ENCODE measurements around the gene GALNT12. TPM values are rescaled to one million over a fixed set of nuclear protein-coding genes. Genes with fewer than 3 reads are reported as not detected.

Gene GALNT12
- total and polyA plus RNA-seq, 2 donors, result 12.6 to 13.0 TPM

DNA sequence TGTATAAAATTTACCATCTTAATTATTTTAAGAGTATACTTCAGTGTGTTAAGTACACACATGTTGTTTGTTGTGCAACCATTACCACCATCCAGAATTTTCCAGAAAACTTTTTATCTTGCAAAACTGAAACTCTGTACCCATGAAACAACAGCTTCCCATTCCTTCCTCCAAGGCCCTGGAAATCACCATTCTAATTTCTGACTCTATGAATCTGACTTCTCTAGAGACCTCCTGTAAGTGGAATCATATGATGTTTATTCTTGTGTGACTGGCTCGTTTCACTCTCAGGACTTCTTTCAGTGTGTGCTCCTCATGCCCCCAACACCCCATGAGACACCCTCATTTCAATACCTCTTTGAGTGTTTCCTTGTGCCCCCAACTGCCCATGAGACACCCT, 75.8 kb downstream of the GALNT12 start:
- 85% methylated on average over 1 of the region's 1 CpG for WGBS
- Histone ChIP-seq H3K4me1 (ENCODE audit: insufficient read depth) (no peaks in the 10 kb centered on the region), H3K27ac (ENCODE audit: low read depth) (no peak overlapping the region), H3K36me3 (ENCODE audit: insufficient read depth) (no peaks in the 10 kb centered on the region), H3K4me3 (ENCODE audit: low read depth, low read length) (no peak overlapping the region)
- DNase-seq (ENCODE audit: extremely low spot score), result no peak

DNA sequence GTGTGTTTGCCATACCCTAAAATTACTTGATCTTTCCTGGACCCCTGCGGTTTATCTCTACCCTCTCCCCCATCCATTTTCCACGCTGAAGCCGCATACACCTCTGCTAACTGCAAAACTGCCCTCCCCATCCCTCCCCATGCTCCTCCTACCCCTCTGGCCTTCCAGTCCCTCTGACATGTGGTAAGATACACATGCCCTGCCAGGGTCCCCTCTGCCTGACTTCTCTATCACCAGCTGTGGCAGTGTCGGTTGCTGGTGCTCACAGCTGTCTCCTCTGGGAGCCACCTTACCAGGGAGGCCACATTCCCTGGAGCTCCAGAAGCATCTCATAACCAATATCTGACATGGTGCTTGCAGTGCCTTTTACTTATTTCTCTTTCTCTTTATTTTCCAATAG, 77.4 kb downstream of the GALNT12 start:
- Histone ChIP-seq H3K36me3 (ENCODE audit: insufficient read depth) (no peaks in the 10 kb centered on the region), H3K4me1 (ENCODE audit: insufficient read depth) (no peaks in the 10 kb centered on the region), H3K27ac (ENCODE audit: low read depth) (no peak overlapping the region), H3K4me3 (ENCODE audit: low read depth, low read length) (no peak overlapping the region)
- no peak for DNase-seq (ENCODE audit: extremely low spot score)
- WGBS, result 94% methylated on average over 4 of the region's 4 CpGs

DNA sequence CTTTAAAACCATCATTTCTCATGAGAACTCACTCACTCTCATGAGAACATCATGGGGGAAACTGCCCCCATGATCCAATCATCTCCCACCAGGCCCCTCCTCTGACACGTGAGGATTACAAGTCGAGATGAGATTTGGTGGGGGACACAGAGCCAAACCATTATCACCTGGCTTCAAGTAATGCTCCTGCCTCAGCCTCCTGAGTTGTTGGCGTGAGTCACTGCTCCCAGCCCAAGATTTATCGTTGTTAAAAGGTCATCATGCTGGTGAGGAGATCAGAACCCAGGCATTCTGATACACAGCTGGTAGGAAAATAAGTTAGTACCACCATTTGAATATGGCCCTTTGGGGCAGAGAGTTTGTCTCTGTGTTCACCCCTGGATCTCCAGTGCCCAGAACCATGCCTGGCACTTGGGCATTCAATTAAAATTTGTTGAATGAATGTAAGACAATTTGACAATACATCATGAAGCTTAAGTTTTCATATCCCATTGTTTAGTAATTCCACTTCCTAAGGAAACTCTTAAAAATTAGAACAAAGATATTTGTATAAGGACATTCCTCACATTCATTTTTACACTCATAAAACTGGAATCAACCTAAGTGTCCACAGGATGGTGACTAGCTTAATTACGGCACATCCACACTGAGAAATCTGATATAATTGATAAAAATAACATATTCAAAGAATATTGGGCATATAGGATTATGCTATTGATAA, 78.3 kb downstream of the GALNT12 start:
- no peak for DNase-seq (ENCODE audit: extremely low spot score)
- Histone ChIP-seq H3K4me1 (ENCODE audit: insufficient read depth) (no peaks in the 10 kb centered on the region), H3K4me3 (ENCODE audit: low read depth, low read length) (no peak overlapping the region), H3K27ac (ENCODE audit: low read depth) (no peak overlapping the region), H3K36me3 (ENCODE audit: insufficient read depth) (no peaks in the 10 kb centered on the region)
- 83% methylated on average over 5 of the region's 5 CpGs for WGBS

DNA sequence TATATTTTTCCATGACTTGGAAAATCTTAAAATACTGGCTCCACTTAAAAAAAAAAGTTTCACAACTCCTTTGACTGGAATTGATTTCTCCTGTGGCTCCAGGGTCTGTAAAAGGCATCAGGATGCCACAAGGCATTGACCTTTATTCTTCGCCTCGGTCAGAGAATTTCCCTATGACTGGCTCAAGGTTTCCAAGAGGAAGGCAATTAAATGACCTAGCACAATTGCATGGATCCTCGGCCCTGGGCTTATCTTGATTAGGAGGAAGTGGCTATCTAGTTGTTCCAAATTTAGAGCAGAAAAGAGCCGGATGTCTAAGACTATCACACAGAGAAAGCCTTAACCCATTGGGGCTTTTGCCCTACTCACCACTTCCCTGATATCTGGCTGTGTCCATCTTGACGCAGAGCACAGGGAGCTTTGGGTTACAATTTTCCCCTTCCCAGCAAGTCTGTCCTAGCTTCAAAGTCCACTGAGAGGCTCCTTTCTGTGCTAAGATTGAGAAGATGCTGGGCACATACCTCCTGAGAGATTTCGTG, 79.3 kb downstream of the GALNT12 start:
- WGBS, result 52% methylated on average over 6 of the region's 6 CpGs
- DNase-seq (ENCODE audit: extremely low spot score), result no peak
- Histone ChIP-seq H3K36me3 (ENCODE audit: insufficient read depth) (no peaks in the 10 kb centered on the region), H3K4me1 (ENCODE audit: insufficient read depth) (no peaks in the 10 kb centered on the region), H3K4me3 (ENCODE audit: low read depth, low read length) (no peak overlapping the region), H3K27ac (ENCODE audit: low read depth) (no peak overlapping the region)

DNA sequence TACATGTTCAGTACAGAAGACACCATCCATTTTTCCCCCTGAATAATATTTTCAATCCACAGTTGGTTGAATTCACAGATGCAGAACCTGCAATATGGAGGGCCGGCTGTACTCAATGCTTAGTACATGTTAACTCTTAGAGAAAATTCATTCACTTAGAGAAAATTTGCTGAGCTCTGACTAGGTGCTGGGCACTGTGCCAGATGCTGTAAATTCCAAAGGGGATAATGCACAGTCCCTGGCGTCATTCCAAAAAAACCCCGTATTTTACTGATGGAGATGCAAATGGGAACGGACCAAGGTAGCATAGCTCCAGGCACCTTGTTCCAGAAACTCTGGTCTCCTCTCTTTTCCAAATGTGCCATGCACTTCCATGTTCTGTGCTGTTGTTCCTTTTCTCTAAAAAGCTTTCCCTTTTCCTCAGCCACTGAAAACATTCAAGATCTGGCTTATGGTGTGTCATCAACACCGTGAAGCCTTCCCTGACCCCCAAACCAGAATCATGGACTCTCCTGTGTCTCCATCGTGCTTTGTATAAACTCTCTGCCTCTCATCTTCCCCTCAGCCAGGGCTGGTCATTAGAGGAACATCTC, 80.5 kb downstream of the GALNT12 start:
- H3K27ac ChIP-seq (ENCODE audit: low read depth), result no peak overlapping the region
- no peak for DNase-seq (ENCODE audit: extremely low spot score)
- H3K36me3 ChIP-seq (ENCODE audit: insufficient read depth), result no peaks in the 10 kb centered on the region
- no peak overlapping the region for H3K4me3 ChIP-seq (ENCODE audit: low read depth, low read length)
- 37% methylated on average over 6 of the region's 6 CpGs for WGBS
- no peaks in the 10 kb centered on the region for H3K4me1 ChIP-seq (ENCODE audit: insufficient read depth)

DNA sequence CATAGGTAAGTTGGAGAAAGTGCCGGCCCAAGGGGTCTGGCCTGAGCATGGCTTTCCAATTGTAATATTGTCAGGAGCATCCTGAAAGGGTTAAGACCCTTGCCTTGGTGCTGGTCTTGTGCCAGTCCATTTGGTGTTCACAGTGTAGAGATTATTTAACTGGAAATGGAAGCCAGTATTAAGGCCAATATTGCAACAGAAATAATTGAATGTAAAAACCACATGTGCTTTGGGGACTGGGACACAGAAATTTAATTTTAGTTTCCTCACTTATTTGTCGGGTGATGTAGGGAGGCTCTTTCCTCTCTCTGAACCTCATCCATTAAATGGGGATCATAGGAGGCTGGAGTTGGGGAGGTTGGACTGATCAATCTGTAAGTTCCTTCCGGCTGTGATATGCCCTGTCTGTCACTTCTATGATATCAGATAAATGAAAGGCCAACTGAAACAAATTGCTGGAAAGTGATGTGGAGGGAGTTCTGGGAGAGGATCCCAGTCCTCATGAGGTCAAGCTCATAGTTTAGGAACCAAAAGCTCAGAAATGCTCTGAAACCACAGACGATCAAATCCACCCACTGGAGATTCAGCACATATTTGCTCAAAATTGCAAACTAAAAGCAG, 81.4 kb downstream of the GALNT12 start:
- no peaks in the 10 kb centered on the region for H3K4me1 ChIP-seq (ENCODE audit: insufficient read depth)
- no peak for DNase-seq (ENCODE audit: extremely low spot score)
- H3K4me3 ChIP-seq (ENCODE audit: low read depth, low read length), result no peak overlapping the region
- WGBS, result 70% methylated on average over 4 of the region's 4 CpGs
- no peak overlapping the region for H3K27ac ChIP-seq (ENCODE audit: low read depth)
- no peaks in the 10 kb centered on the region for H3K36me3 ChIP-seq (ENCODE audit: insufficient read depth)

DNA sequence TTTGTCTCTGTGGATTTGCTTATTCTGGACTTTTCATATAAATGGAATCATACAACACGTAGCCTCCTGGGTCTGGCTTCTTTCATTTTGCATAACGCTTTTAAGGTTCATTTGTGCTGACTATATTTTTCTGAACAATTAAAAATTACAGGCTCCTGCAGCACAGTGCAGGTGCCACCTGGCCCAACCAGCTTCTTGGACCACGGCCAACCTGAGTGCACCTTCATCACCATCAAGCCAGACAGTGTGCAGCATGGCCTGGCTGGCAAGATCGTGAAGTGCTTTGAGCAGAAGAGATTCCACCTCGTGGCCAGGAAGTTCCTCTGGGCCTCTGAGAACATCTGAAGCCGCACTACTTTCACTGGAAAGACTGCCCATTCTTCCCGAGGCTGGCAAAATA, 82.8 kb downstream of the GALNT12 start:
- Histone ChIP-seq H3K27ac (ENCODE audit: low read depth) (no peak overlapping the region), H3K4me1 (ENCODE audit: insufficient read depth) (no peaks in the 10 kb centered on the region), H3K36me3 (ENCODE audit: insufficient read depth) (no peaks in the 10 kb centered on the region), H3K4me3 (ENCODE audit: low read depth, low read length) (no peak overlapping the region)
- no peak for DNase-seq (ENCODE audit: extremely low spot score)
- WGBS, result 62% methylated on average over 7 of the region's 7 CpGs

DNA sequence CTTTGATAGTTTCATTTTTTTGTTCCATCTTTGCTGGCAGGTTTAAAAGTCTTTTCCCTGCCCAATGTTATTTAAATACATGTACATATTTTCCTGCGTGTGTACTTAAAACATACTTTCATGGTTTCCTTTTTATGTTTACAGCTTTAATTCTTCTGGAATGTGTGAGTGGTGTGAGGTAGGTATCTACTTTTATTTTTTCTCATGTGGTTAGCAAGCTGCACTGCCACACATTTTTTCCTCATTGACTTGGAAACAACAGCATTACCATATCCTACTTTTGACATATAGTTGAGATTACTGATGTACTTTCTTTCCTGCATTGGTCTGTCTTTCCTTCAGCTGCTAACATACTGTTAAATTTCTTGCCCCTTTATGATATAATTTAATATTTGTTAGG, 84.8 kb downstream of the GALNT12 start:
- no peak overlapping the region for H3K27ac ChIP-seq (ENCODE audit: low read depth)
- H3K4me1 ChIP-seq (ENCODE audit: insufficient read depth), result no peaks in the 10 kb centered on the region
- 73% methylated on average over 1 of the region's 1 CpG for WGBS
- no peak for DNase-seq (ENCODE audit: extremely low spot score)
- no peaks in the 10 kb centered on the region for H3K36me3 ChIP-seq (ENCODE audit: insufficient read depth)
- H3K4me3 ChIP-seq (ENCODE audit: low read depth, low read length), result no peak overlapping the region

DNA sequence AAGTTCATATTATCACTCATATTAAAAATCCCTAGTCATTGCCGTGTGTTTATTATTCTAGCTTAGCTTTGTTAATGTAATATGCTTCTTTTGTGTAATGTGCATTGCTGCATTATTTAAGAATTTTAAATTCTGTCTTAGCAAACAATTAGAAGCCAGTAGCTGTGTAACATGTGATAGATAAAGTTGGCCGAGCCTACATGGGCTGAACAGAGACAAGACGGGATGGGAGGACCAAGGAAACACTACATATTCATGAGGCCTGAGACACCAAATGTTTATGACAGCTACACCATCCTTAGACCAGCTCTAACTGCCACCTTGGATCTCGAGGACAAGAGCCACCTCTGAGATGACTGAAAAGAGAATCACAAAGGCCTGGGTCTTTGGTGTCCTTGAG, 85.2 kb downstream of the GALNT12 start:
- Histone ChIP-seq H3K4me1 (ENCODE audit: insufficient read depth) (no peaks in the 10 kb centered on the region), H3K27ac (ENCODE audit: low read depth) (no peak overlapping the region), H3K36me3 (ENCODE audit: insufficient read depth) (no peaks in the 10 kb centered on the region), H3K4me3 (ENCODE audit: low read depth, low read length) (no peak overlapping the region)
- 83% methylated on average over 4 of the region's 4 CpGs for WGBS
- no peak for DNase-seq (ENCODE audit: extremely low spot score)

DNA sequence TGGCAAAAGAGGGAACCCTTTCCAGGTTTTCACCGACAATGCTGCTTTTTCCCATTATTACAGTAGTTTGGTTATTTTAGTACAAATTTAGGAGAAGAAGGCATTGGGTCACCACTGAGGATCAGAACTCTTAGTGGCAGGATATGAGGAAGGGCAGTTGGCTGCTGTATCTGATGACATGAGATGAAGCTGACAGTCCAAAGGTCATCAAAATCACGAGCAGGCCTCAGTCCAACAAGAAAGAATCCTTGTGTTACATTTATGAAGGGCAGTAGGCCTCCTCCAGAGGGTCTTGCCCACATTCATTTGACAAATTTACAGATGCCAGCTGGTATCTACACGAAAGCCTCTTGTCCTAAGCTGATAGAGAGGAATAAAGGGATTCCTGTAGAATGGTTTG, 86.7 kb downstream of the GALNT12 start:
- Histone ChIP-seq H3K36me3 (ENCODE audit: insufficient read depth) (no peaks in the 10 kb centered on the region), H3K27ac (ENCODE audit: low read depth) (no peak overlapping the region), H3K4me1 (ENCODE audit: insufficient read depth) (no peaks in the 10 kb centered on the region), H3K4me3 (ENCODE audit: low read depth, low read length) (no peak overlapping the region)
- DNase-seq (ENCODE audit: extremely low spot score), result no peak
- WGBS, result 92% methylated on average over 3 of the region's 3 CpGs

DNA sequence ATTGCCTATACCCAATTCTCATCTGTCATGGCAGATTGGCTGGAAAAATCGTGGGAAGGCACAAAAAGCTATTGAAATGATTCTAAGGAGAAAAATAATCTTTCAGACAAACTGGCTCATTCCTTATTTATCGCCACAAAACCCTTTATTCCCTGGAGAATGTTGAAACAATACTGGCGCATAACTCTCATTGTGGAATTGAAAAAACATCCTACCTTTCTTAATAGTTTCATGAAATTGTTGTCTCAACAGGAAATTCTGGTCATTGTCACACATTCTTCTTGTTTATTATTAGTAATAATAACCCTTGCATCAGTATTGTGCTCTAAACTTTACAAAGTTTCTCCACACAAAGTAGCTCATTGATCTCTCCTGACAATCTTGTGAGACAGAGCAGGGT, 87.3 kb downstream of the GALNT12 start:
- H3K27ac ChIP-seq (ENCODE audit: low read depth), result no peak overlapping the region
- 82% methylated on average over 3 of the region's 3 CpGs for WGBS
- no peaks in the 10 kb centered on the region for H3K4me1 ChIP-seq (ENCODE audit: insufficient read depth)

DNA sequence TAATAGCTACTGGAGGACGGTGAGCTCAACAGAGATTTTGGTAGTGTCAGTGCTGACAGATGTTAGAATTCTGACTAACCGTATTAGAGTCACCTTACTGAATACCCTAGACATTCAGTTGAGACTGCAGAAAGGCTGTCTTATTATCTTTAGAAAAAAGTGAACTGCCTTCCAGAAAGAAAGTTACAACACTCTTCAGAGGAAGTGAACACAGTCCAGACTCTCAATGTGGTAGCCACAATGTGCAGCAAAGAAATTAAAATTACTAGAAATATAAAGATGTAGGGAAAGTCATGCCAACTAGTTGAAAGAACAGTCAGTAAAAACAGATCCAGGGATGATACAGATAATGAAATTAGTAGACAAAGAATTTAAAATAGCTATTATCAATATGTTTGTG, 89.2 kb downstream of the GALNT12 start:
- no peaks in the 10 kb centered on the region for H3K4me1 ChIP-seq (ENCODE audit: insufficient read depth)
- H3K36me3 ChIP-seq (ENCODE audit: insufficient read depth), result no peaks in the 10 kb centered on the region
- no peak for DNase-seq (ENCODE audit: extremely low spot score)
- 98% methylated on average over 2 of the region's 2 CpGs for WGBS
- no peak overlapping the region for H3K27ac ChIP-seq (ENCODE audit: low read depth)
- H3K4me3 ChIP-seq (ENCODE audit: low read depth, low read length), result no peak overlapping the region

More for the DNA sequence above, 87.3 kb downstream of the GALNT12 start:
- Histone ChIP-seq H3K36me3 (ENCODE audit: insufficient read depth) (no peaks in the 10 kb centered on the region), H3K4me3 (ENCODE audit: low read depth, low read length) (no peak overlapping the region)
- no peak for DNase-seq (ENCODE audit: extremely low spot score)

DNA sequence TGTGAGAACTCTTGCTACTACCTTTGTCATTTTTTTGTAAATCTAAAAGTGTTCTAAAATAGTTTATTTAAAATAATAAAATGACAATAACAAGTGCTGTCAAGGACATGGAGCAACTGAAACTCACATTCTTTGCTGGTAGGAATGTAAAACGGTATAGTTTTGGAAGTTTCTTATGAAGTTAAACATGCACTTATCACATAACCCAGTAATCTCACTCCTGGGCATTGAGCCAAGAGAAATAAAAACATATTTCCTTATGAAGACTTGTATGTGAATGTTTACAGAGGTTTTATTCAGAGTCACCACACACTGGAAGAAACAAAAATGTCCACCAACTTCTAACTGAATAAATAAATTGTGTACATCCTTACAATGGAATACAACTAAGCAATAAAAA, 90.3 kb downstream of the GALNT12 start:
- WGBS, result 32% methylated on average over 1 of the region's 1 CpG

DNA sequence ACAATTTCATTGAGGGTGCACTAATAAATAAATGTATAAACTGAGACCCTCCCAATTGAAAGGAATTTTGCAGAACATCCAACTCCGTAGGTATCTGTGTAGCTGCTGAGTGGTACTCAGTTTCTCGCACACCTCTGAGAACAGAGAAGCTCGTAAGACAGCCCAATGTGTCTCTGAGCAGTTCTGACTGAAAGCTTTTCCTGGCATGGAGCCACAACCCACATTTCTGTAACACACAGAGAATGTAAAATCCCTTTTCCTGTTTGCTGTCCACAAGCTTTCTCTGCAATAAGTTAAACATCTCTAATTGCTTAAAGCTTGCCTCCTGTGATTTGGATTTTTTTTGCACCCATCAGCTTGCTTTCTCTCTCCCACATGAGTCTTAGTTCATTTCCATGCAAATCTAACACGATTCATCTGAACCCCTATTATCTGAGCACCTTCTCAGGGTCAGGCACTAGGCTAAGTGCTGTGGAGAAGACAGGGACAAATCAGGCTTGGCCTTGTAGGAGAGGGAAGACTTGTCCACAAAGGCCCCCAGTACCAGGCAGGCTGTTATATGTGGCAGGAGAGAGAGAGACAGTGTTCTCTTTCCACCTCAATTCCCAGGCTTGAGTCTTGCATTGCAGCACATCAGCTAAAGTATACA, 92.1 kb downstream of the GALNT12 start:
- DNase-seq (ENCODE audit: extremely low spot score), result no peak
- H3K4me1 ChIP-seq (ENCODE audit: insufficient read depth), result no peaks in the 10 kb centered on the region
- H3K36me3 ChIP-seq (ENCODE audit: insufficient read depth), result no peaks in the 10 kb centered on the region
- no peak overlapping the region for H3K27ac ChIP-seq (ENCODE audit: low read depth)
- H3K4me3 ChIP-seq (ENCODE audit: low read depth, low read length), result no peak overlapping the region
- whole genome bisulfite sequencing, result 51% methylated on average over 4 of the region's 4 CpGs

More for the DNA sequence above, 90.3 kb downstream of the GALNT12 start:
- Histone ChIP-seq H3K36me3 (ENCODE audit: insufficient read depth) (no peaks in the 10 kb centered on the region), H3K4me3 (ENCODE audit: low read depth, low read length) (no peak overlapping the region), H3K4me1 (ENCODE audit: insufficient read depth) (no peaks in the 10 kb centered on the region), H3K27ac (ENCODE audit: low read depth) (no peak overlapping the region)
- no peak for DNase-seq (ENCODE audit: extremely low spot score)

Measured in urinary bladder (tissue), 4 donors.